Tibial nerve (tissue), 3 donors: Measurements from ENCODE around the gene PKN2.

ENCODE experiments used
- CTCF ChIP-seq, 5 experiments: fragments of 200-600 bp in 3 of 5; fragments of 450-650 bp in 2 of 5; sonication (generic) in 3 of 5; IDR thresholded peaks; one replicate each; pipeline ENCODE4 v1.5.1; 2016 to 2019; ENCODE audit warnings: antibody characterized with exemption in 5 of 5, mild to moderate bottlenecking in 3 of 5, moderate library complexity in 2 of 5
- POLR2A ChIP-seq, 2 donors: fragments of 450-650 bp; IDR thresholded peaks; one replicate each; pipeline ENCODE4 v1.6.1; 2017; ENCODE audit warnings: antibody characterized with exemption in 2 of 2, mild to moderate bottlenecking in 2 of 2, moderate library complexity in 2 of 2

- TF ChIP-seq POLR2A (IDR thresholded peaks at IDR 0.05), result no peak
- TF ChIP-seq CTCF (IDR thresholded peaks at IDR 0.05), result no peak
Measured at GRCh38 chr1:88697503-88697902, 13.4 kb downstream of the PKN2 start.
